DMS114 treated with DMSO at 0.1 percent for 48 hours (cell line): ENCODE results near the gene ERVW-1.
"Not testable (repeated sequence)": the region's sequence is repeated elsewhere in the genome, so short reads cannot be mapped to it uniquely, and the experiment has no call there.

Source experiments
- DNase-seq: peaks from one replicate; lab custom pipeline; 2025; ENCODE audit not compliant: unreplicated experiment; lab: John Stamatoyannopoulos, UW

Gene ERVW-1, protein sequence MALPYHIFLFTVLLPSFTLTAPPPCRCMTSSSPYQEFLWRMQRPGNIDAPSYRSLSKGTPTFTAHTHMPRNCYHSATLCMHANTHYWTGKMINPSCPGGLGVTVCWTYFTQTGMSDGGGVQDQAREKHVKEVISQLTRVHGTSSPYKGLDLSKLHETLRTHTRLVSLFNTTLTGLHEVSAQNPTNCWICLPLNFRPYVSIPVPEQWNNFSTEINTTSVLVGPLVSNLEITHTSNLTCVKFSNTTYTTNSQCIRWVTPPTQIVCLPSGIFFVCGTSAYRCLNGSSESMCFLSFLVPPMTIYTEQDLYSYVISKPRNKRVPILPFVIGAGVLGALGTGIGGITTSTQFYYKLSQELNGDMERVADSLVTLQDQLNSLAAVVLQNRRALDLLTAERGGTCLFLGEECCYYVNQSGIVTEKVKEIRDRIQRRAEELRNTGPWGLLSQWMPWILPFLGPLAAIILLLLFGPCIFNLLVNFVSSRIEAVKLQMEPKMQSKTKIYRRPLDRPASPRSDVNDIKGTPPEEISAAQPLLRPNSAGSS

GRCh38 chr7:92477681-92478080 is at the start of gene ERVW-1:
ERVW-1 (minus strand) TSS chr7:92477946; CDS start chr7:92470381, 7,565 bp downstream.
- not testable (repeated sequence) for DNase-seq

GRCh38 chr7:92523110-92523509 is 45.4 kb upstream of the ERVW-1 start:
- DNase-seq = no peak

DNA sequence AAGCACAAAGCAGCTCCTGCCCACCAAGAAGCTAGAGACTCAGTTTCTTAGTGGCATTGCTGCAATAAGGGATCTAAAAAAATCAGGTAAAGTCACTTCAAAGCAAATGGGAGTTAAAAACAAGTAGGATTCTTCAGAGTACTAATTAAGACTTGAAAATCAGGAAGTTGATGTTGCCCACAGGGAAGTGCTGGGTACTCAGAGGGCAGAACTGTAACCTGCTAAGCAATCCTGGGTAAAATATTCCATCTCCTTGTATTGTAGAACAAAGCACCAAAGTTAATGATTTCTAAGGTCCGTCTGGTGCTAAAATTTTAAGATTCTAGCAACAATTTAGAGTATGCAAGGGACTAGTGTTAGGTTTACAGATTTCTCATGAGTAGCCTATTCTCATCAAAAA is 42.3 kb upstream of the ERVW-1 start:
- no peak for DNase-seq

DNA sequence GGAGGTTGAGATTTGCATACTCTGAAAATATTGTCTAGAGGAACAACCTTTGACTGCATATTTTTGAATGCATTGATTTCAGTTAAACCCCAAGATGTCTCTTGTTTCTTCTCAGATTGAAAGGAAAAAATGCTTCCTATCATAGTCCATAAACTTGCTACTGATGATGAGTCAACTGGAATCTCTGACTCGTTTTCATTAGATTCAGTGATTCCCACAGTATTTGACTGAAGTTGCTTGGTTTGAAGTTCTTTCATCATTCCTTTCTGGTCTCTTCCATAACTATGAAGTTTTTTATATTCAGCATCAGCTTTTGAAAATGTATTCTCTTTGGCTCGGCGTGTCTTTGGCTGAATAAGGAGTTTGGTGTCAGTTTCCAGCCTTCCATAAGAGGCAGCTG is 39.9 kb upstream of the ERVW-1 start:
- DNase-seq = no peak

DNA sequence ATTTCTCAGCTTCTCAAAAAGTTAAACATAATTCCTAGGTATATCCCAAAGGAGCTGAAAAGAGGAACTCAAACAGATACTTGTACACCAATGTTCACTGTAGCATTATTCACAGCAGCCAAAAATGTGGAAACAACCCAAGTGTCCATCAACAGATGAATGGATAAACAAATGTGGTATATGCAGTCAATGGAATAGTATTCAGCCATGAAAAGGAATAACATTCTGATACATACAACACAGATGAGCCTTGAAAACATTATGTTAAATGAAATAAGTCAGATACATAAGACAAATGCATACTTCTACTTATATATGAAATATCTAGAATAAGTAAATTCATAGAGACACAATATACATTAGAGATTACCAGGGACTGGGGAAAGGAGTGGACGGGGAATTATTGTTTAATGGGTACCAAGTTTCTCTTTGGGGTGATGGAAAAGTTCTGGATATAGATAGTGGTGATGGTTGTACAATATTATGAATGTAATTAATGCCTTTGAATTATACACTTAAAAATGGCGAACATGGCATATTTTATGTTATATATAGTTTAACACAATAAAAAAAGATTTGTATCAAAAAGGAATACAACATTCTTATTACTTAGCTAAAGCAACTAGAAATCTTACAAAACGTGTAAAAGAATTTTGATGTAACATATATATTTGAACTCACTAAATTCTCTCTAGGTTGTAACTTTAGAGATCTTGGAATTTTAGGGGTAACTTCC is 35.6 kb upstream of the ERVW-1 start:
- no peak for DNase-seq

GRCh38 chr7:92508946-92509345 is 31.2 kb upstream of the ERVW-1 start:
- DNase-seq = no peak

DNA sequence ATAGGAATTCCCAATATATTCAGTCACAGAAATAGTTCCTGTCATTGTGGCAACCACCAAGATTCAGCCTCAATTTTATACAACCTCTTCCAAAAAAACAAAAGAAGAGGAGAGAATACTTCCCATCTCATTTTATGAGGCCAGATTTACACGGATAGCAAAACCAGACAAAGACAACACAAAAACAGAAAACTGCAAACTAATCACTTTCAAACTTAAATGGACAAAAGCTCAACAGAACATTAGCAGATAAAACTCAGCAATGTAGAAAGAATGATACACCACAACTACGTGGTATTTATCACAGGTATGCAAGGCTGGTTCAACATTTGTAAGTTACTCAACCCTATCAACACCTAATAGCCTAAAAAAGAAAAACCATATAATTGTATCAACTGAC is 28.6 kb upstream of the ERVW-1 start:
- DNase-seq = no peak

- no peak for DNase-seq
Measured at GRCh38 chr7:92504563-92504962, 26.8 kb upstream of the ERVW-1 start.

- DNase-seq = no peak
Measured at GRCh38 chr7:92503767-92504166, 26.0 kb upstream of the ERVW-1 start.

GRCh38 chr7:92498557-92498956 is 20.8 kb upstream of the ERVW-1 start:
- DNase-seq = no peak

GRCh38 chr7:92496876-92497275 is 19.1 kb upstream of the ERVW-1 start:
- no peak for DNase-seq

DNA sequence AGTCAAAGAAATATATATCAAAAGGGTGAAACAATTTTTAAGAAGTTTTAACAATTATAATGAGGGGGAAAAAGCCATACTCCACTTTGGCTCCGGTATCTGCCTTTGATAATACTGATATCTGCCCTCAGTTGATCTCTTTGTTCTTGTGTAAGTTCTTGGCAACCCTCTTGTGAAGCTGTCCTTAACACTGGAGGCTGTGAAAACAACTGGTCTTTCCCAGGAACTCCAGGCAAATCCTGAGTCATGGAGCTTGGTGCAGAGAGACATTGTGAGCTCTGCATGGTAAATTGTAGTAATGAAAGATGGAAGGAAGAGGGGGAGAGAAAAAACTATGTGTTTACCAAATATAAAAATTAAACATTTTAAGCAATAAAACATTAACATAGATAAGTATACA is 11.9 kb upstream of the ERVW-1 start:
- DNase-seq = no peak

GRCh38 chr7:92487804-92488203 is 10.1 kb upstream of the ERVW-1 start:
- no peak for DNase-seq

DNA sequence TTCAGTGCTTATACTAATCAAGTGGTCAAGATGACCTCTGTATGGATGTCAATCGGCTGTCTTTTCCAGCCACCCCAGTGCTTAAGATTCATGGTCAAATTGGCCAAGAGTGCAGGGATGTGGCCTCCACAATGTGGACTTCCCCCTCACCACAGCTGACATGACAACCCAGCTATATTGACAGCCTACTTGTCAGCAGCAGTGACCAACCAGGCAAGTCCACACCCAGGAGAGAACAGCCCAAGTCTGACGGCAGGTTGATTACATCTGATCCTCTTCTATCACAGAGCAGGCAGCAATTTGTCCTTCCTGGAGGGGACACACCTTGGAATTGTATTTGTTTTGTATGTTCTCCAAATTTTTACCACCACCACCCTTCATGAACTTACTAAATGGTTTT is 8.2 kb upstream of the ERVW-1 start:
- DNase-seq = no peak

- no peak for DNase-seq
Measured at GRCh38 chr7:92485267-92485892, 7.6 kb upstream of the ERVW-1 start.

DNA sequence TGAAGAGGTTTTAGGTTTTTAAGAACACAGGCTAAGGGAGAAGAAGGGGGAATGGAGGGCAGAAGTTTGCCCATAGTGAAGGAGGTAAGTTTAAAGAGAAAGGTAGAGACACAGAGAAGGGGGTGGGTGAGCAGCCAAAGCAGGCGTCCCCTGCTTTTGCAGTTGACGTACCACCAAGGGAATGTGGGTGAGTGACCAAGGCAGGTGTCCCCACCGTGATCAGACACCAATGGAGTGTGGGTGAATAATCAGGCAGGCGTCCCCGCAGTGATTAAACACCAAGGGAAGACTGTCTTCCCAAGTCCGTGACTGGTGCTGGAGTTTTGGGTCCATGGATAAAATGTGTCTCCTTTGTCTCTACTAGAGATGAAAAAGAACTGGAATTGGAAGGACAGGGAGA is 6.5 kb upstream of the ERVW-1 start:
- DNase-seq = not testable (repeated sequence)

GRCh38 chr7:92483624-92484023 is 5.9 kb upstream of the ERVW-1 start:
- not testable (repeated sequence) for DNase-seq

GRCh38 chr7:92479146-92479545 is 1.4 kb upstream of the ERVW-1 start:
- not testable (repeated sequence) for DNase-seq

- DNase-seq = no peak
Measured at GRCh38 chr7:92478711-92479110, 965 bp upstream of the ERVW-1 start.

- no peak for DNase-seq
Measured at GRCh38 chr7:92478095-92478494, 349 bp upstream of the ERVW-1 start.

DNA sequence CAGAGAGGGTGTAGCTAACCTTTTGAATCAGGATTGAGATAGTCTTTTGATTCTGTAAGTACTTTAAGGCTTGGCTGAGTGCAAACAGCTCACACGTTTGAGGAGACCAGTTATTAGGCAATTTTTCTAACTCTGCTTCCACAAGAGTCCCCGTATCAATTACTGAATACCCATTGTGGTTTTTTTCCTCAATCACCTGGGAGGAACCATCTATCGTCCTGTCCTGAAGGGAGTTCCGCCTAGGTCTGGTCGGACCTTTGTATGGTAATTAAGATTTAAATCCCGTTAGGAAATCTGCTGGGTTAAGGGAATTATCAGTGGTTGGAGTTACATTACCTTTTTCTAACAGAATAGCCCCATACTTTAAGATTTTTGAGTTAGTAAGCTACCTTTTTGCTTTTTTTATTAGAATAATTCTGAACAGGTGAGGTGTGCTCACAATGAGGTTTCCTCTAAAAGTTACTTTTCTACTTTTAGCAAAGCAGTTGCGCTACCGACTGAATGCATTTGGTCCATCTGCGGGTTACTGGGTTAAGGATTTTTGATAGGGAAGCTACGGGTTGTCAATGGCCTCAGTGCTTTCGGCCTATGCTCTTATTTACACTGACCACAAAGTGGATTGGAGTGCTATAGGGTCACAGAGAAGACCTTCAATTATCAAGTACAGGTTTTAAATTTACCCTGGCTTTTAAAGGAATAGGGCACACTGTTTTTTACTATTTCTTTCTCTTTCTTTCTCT is 1.7 kb downstream of the ERVW-1 start:
- not testable (repeated sequence) for DNase-seq
